K562 (cell line): ENCODE results near the gene LRRC25. TPM values are rescaled to one million over a fixed set of nuclear protein-coding genes. Genes with fewer than 3 reads are reported as not detected.
A peak's percentile ranks its signal among the peaks of the same experiment; 100 is the strongest.

Experiments used
- ARID3A ChIP-seq: IDR thresholded peaks from 2 replicates; pipeline ENCODE4 v1.6.1; 2012; ENCODE audit warnings: low read depth, low read length, improper control_type of control experiment, borderline replicate concordance
- CAMTA2 ChIP-seq: fragments of 250-450 bp; sonication (Bioruptor Pico); conservative IDR thresholded peaks from 2 replicates; pipeline ENCODE4 v1.5.1; 2022
- CEBPZ ChIP-seq: fragments of 150-350 bp; IDR thresholded peaks from 2 replicates; pipeline ENCODE4 v1.6.1; 2014; ENCODE audit warnings: low read depth, mild to moderate bottlenecking, low read length, borderline replicate concordance
- CHD2 ChIP-seq: IDR thresholded peaks from 2 replicates; pipeline ENCODE4 v1.6.1; 2011; ENCODE audit warnings: low read depth, low read length
- E2F8 ChIP-seq: fragments of 450-650 bp; IDR thresholded peaks from 2 replicates; pipeline ENCODE4 v1.7.1; 2018; ENCODE audit warnings: mild to moderate bottlenecking, low read depth; ENCODE audit not compliant: partially characterized antibody
- ELK1 ChIP-seq: sonication (generic); formaldehyde crosslinking; IDR thresholded peaks from 2 replicates; pipeline ENCODE4 v1.8.1; 2022; ENCODE audit warnings: missing genetic modification reagents
- FOSL1 ChIP-seq: fragments of 200-800 bp; sonication (Bioruptor generic); conservative IDR thresholded peaks from 2 replicates; pipeline ENCODE4 v1.6.1; 2016; ENCODE audit warnings: missing genetic modification characterization, missing compliant biosample characterization
- HBP1 ChIP-seq: fragments of 450-650 bp; formaldehyde crosslinking; IDR thresholded peaks from 2 replicates; pipeline ENCODE4 v1.4.0; 2022; ENCODE audit warnings: missing genetic modification characterization
- SNIP1 ChIP-seq: fragments of 450-650 bp; IDR thresholded peaks from 2 replicates; pipeline ENCODE4 v1.7.1; 2017; ENCODE audit warnings: low read depth, mild to moderate bottlenecking
- ZMIZ1 ChIP-seq, 2 experiments: fragments of 150-350 bp in 1 of 2; IDR thresholded peaks; 2 replicates each; pipeline ENCODE4 v1.6.1; 2012 to 2016; ENCODE audit warnings: low read depth in 2 of 2, low read length in 2 of 2, mild to moderate bottlenecking in 1 of 2, moderate library complexity in 1 of 2
- ZNF354B ChIP-seq: fragments of 250-450 bp; sonication (Bioruptor Pico); IDR thresholded peaks from 2 replicates; pipeline ENCODE4 v1.4.0; 2020
- polyA plus RNA-seq, 8 experiments: library from polyadenylated mRNA; depleted of rRNA in 4 of 8; stranded (reverse) in 5 of 8; unstranded in 3 of 8; fragments of >200 nt; fragmentation: Nextera tagmentation in 2 of 8; fragmentation: Illumina TruSeq in 1 of 8; extraction: Ambion mirVana in 2 of 8; extraction: Trizol in 1 of 8; gene quantifications; 2 replicates each; pipeline versions ENCODE4 v1.2.1 to v1.2.3, GENCODE V29; 2011 to 2014; ENCODE audit warnings: inconsistent platforms in 1 of 8, missing spikeins in 1 of 8
- total RNA-seq, 7 experiments: library from RNA; depleted of rRNA in 6 of 7; stranded (reverse); fragments of >200 nt in 6 of 7; fragmentation: Illumina TruSeq in 2 of 7; extraction: Trizol in 2 of 7; gene quantifications; 2 replicates each; pipeline versions ENCODE4 v1.2.1 to v1.2.3, GENCODE V29; 2011 to 2021; ENCODE audit warnings: low replicate concordance in 1 of 7

The LRRC25 gene
- total and polyA plus RNA-seq, 9 of the 15 experiments (the other 6 are each of a cell fraction or from before 2014, with no cell fraction given): 0.07 to 0.36 (median 0.10) TPM; not detected in 3

GRCh38 chr19:18390065-18390907 is 7.1 kb downstream of the LRRC25 start (continued):
- TF ChIP-seq ARID3A (0 out of 2 replicates have a peak, but pooled peaks have one; percentile 21), SNIP1 (no peak), CHD2 (no peak), ELK1 (no peak), FOSL1 (tag) (no peak), ZMIZ1 (IDR thresholded peaks at IDR 0.05; ENCODE audit: low read depth in 2 of 2, low read length in 2 of 2) (peak in 1 of 2 experiments; percentile 52; a peak in 1 of 4 replicates), CEBPZ (no peak), ZNF354B (0 out of 2 replicates have a peak, but pooled peaks have one; percentile 34), CAMTA2 (CRISPR knock-in tag) (no peak), HBP1 (CRISPR knock-in tag) (peak; percentile 75), E2F8 (peak; percentile 74)
